ENCODE results near the gene DSTN. TPM values are rescaled to one million over a fixed set of nuclear protein-coding genes. Genes with fewer than 3 reads are reported as not detected.

The DSTN gene
- total RNA-seq, 4 donors from 2014 or later: 79.2 to 128 (median 88.5) TPM

DNA sequence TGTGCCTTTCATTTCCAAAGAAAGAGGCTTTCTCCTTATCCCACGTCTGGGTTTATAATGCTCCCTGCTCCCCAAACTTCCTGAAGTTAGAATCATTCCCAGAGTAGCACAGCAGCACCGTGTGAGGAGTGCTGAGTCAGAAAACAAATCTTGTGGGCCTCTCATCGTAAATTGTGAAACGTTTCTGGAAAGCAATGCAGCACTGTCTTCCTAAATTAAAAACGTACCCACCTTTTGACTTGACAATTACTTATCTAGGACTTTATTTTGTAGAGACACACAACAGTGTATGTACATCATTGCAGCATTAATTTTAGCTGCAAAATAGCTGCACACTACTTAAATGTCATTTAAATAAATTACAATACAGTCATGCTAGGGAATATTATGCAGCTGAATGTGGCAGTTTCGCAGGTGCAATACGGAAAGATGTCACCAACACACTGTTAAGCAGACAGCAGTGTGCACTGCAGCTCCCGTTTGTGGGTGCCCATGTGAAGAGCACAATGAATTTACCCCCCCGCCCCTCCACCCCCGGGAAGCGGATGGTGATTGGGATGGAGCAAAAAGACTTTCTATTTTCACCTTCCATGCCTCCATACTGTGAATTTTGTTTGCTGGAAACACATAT is 81.4 kb downstream of the DSTN start:
- no peaks in the 10 kb centered on the region for H3K9me3 ChIP-seq
- H3K27me3 ChIP-seq: no peaks in the 10 kb centered on the region
- intact Hi-C loops (cut with DNase I; ENCODE audit: low total_unique reads): no loop called here
- H3K4me3 ChIP-seq: no peak overlapping the region
- DNase-seq: no peak
- in situ Hi-C loops (cut with MboI; ENCODE audit: low sequenced_read_pairs in 4 of 4): loop anchor here in 1 of 4 donors (25.0 kb wide), 1 partner anchor 111 kb away; no protein-coding TSS in a partner anchor
- peaks cover 31 to 37% of the 10 kb centered on the region in 2 donors for H3K4me1 ChIP-seq
- TF ChIP-seq, protein P1, sequence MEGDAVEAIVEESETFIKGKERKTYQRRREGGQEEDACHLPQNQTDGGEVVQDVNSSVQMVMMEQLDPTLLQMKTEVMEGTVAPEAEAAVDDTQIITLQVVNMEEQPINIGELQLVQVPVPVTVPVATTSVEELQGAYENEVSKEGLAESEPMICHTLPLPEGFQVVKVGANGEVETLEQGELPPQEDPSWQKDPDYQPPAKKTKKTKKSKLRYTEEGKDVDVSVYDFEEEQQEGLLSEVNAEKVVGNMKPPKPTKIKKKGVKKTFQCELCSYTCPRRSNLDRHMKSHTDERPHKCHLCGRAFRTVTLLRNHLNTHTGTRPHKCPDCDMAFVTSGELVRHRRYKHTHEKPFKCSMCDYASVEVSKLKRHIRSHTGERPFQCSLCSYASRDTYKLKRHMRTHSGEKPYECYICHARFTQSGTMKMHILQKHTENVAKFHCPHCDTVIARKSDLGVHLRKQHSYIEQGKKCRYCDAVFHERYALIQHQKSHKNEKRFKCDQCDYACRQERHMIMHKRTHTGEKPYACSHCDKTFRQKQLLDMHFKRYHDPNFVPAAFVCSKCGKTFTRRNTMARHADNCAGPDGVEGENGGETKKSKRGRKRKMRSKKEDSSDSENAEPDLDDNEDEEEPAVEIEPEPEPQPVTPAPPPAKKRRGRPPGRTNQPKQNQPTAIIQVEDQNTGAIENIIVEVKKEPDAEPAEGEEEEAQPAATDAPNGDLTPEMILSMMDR (IDR thresholded peaks at IDR 0.05 in 4 of 5, conservative IDR thresholded peaks at IDR 0.05 in 1 of 5): no peak
- TF ChIP-seq POLR2A (IDR thresholded peaks at IDR 0.05): no peak
- no peak for ATAC-seq
- H3K27ac ChIP-seq: no peak overlapping the region
- H3K36me3 ChIP-seq: no peaks in the 10 kb centered on the region

DNA sequence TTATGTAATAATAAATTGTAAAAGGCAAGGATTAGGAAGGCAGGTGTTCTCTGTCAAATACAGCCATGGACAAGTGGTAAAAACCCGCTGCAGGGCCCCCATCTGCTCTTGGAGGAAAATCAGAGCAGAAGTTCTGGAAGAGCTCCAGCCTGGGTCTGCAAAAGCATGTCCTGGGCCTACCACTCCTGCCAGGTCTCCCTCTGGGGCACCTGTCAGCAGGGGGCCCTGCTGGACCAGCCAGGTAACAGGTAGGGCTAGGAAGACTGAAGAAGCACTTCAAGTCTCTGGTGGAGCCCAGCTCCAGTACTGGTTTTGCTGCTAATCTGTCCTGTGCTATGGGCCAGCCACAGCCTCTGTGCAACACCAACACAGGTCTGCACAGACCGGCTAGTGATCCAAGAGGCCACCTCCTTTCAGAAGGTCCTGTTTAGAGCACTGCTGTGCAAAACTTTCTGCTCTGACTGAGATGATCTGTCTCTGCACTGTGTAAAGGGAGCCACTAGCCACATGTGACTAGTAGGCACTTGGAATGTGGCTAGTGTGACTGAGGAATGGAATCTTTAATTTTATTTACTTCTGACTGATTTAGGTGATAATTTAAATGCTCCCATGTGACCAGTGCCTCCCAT is 82.0 kb downstream of the DSTN start:
- Histone ChIP-seq H3K4me3 (no peak overlapping the region), H3K27me3 (no peaks in the 10 kb centered on the region), H3K4me1 (peaks cover 29 to 32% of the 10 kb centered on the region in 2 donors), H3K36me3 (no peaks in the 10 kb centered on the region), H3K27ac (no peak overlapping the region), H3K9me3 (no peaks in the 10 kb centered on the region)
- TF ChIP-seq, protein P1 (IDR thresholded peaks at IDR 0.05 in 4 of 5, conservative IDR thresholded peaks at IDR 0.05 in 1 of 5): no peak
- TF ChIP-seq POLR2A (IDR thresholded peaks at IDR 0.05): no peak
- intact Hi-C loops (cut with DNase I; ENCODE audit: low total_unique reads): no loop called here
- in situ Hi-C loops (cut with MboI; ENCODE audit: low sequenced_read_pairs in 4 of 4): loop anchor here in 1 of 4 donors (25.0 kb wide), 1 partner anchor 110 kb away; no protein-coding TSS in a partner anchor
- no peak for ATAC-seq
- DNase-seq: peak in 1 of 2 donors; percentile 8

DNA sequence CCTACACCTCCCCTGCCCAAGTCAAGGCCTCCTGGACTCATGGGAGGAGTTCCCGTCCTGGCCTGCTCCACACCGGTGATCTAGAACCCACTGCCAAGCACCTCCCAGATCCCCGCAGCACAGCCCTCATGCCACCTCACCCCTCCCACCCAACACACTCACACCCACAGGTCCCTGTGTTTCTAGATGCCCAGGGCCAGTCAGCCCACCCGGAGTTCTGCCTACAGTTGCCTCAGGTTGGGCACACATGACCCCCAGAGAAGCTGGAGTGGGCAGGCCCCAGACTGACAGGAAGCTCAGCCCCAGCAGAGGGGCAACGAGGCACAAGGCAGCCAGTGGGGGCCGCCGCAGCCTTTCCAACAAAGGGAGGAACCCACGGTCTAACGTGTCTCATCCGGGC is 82.5 kb downstream of the DSTN start:
- intact Hi-C loops (cut with DNase I; ENCODE audit: low total_unique reads): no loop called here
- peak in 1 of 2 donors; percentile 8 for DNase-seq
- no peak for TF ChIP-seq POLR2A (IDR thresholded peaks at IDR 0.05)
- TF ChIP-seq, protein P1 (IDR thresholded peaks at IDR 0.05 in 4 of 5, conservative IDR thresholded peaks at IDR 0.05 in 1 of 5): no peak
- in situ Hi-C loops (cut with MboI; ENCODE audit: low sequenced_read_pairs in 4 of 4): loop anchor here in 1 of 4 donors (25.0 kb wide), 1 partner anchor 110 kb away; no protein-coding TSS in a partner anchor
- no peaks in the 10 kb centered on the region for H3K36me3 ChIP-seq
- no peak overlapping the region for H3K4me3 ChIP-seq
- no peaks in the 10 kb centered on the region for H3K9me3 ChIP-seq
- H3K27ac ChIP-seq: no peak overlapping the region
- ATAC-seq: no peak
- H3K4me1 ChIP-seq: peaks cover 28 to 33% of the 10 kb centered on the region in 2 donors
- H3K27me3 ChIP-seq: no peaks in the 10 kb centered on the region

DNA sequence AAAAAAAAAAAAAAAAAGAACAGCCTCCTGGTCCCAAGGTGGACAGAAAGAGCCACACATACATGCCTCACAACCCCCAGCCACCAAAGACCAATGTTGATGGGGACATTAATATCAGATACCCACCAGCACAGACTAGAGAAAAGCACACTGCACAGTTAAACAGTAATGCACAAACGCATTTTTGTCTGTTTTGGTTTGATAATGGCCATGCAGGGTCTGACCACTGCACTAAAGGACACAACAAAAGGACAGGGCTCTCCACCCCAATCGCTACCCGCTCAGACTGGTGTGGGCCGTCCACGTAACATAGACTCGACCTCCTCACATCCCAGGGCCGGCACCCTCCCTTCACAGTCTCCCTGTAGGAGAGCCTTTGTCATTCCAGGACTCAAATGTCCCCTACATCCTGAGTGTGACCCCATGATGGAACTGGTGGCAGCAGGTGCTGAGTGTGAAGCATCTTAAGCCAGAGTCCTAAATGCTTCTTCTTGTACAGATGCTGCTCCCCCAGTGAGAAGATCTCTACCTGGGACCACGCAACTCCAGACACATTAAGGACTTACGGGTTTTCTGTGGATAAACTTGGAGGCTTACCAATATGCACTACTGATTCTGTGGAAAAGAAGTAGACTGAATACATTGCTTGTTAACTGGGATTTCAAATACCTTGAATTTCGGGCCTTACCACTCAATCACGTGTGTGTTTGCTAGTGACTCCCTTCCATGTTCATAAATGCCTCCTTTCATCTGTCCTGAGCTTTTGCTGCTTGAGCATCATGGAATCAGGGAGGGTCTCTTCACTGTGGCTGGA is 84.2 kb downstream of the DSTN start:
- no peak overlapping the region for H3K27ac ChIP-seq
- intact Hi-C loops (cut with DNase I; ENCODE audit: low total_unique reads) (no loop called here), in situ Hi-C loops (cut with MboI; ENCODE audit: low sequenced_read_pairs in 4 of 4) (loop anchor here in 1 of 4 donors (25.0 kb wide), 1 partner anchor 108 kb away; no protein-coding TSS in a partner anchor)
- no peak for TF ChIP-seq POLR2A (IDR thresholded peaks at IDR 0.05)
- TF ChIP-seq, protein P1 (IDR thresholded peaks at IDR 0.05 in 4 of 5, conservative IDR thresholded peaks at IDR 0.05 in 1 of 5): no peak
- H3K4me1 ChIP-seq: peaks cover 19 to 20% of the 10 kb centered on the region in 2 donors
- no peaks in the 10 kb centered on the region for H3K27me3 ChIP-seq
- ATAC-seq (no peak), DNase-seq (no peak)
- no peak overlapping the region for H3K4me3 ChIP-seq
- peaks cover 0 to 10% of the 10 kb centered on the region in 2 donors for H3K36me3 ChIP-seq
- no peaks in the 10 kb centered on the region for H3K9me3 ChIP-seq
